ENCODE data around the gene AMOT.

Gene AMOT

GRCh38 chrX:112827292-112827903 lies 13.2 kb downstream of the AMOT start:
- Histone ChIP-seq H3K27me3 (ENCODE audit: control insufficient read depth, insufficient read depth, low read length) (no peaks in the 10 kb centered on the region), H2AFZ (no peak overlapping the region), H3K9me3 (ENCODE audit: control insufficient read depth, low read length) (no peaks in the 10 kb centered on the region), H3K27ac (no peak overlapping the region), H3K4me1 (no peaks in the 10 kb centered on the region), H3K79me2 (no peaks in the 10 kb centered on the region), H3K9ac (no peak overlapping the region), H3K36me3 (ENCODE audit: control insufficient read depth, insufficient read depth, low read length) (no peaks in the 10 kb centered on the region), H3K4me3 (ENCODE audit: low read depth, low read length) (no peak overlapping the region), H3K4me2 (ENCODE audit: low read length) (no peak overlapping the region)
- no peak for TF ChIP-seq CTCF (IDR thresholded peaks at IDR 0.05)

- no peak for TF ChIP-seq CTCF (IDR thresholded peaks at IDR 0.05)
- Histone ChIP-seq H3K4me1 (no peaks in the 10 kb centered on the region), H3K9ac (no peak overlapping the region), H3K79me2 (no peaks in the 10 kb centered on the region), H2AFZ (no peak overlapping the region), H3K36me3 (ENCODE audit: control insufficient read depth, insufficient read depth, low read length) (no peaks in the 10 kb centered on the region), H3K27ac (no peak overlapping the region), H3K4me2 (ENCODE audit: low read length) (no peak overlapping the region), H3K4me3 (ENCODE audit: low read depth, low read length) (no peak overlapping the region), H3K27me3 (ENCODE audit: control insufficient read depth, insufficient read depth, low read length) (no peaks in the 10 kb centered on the region), H3K9me3 (ENCODE audit: control insufficient read depth, low read length) (no peaks in the 10 kb centered on the region)
These were observed 14.6 kb downstream of the AMOT start for GRCh38 chrX:112826023-112826422.

- no peaks in the 10 kb centered on the region for H3K79me2 ChIP-seq
- H3K36me3 ChIP-seq (ENCODE audit: control insufficient read depth, insufficient read depth, low read length) = no peaks in the 10 kb centered on the region
- H3K4me3 ChIP-seq (ENCODE audit: low read depth, low read length) = no peak overlapping the region
- H3K4me1 ChIP-seq = peaks cover 3% of the 10 kb centered on the region
- H3K27me3 ChIP-seq (ENCODE audit: control insufficient read depth, insufficient read depth, low read length) = no peaks in the 10 kb centered on the region
- H3K27ac ChIP-seq = no peak overlapping the region
- no peaks in the 10 kb centered on the region for H3K9me3 ChIP-seq (ENCODE audit: control insufficient read depth, low read length)
- H2AFZ ChIP-seq = no peak overlapping the region
- H3K4me2 ChIP-seq (ENCODE audit: low read length) = no peak overlapping the region
- H3K9ac ChIP-seq = no peak overlapping the region
- TF ChIP-seq CTCF (IDR thresholded peaks at IDR 0.05) = no peak
These were observed 17.7 kb downstream of the AMOT start for GRCh38 chrX:112822892-112823291.

- H3K27me3 ChIP-seq (ENCODE audit: control insufficient read depth, insufficient read depth, low read length) = no peaks in the 10 kb centered on the region
- no peak overlapping the region for H2AFZ ChIP-seq
- no peak for TF ChIP-seq CTCF (IDR thresholded peaks at IDR 0.05)
- H3K4me1 ChIP-seq = peaks cover 3% of the 10 kb centered on the region
- no peaks in the 10 kb centered on the region for H3K9me3 ChIP-seq (ENCODE audit: control insufficient read depth, low read length)
- H3K9ac ChIP-seq = no peak overlapping the region
- no peaks in the 10 kb centered on the region for H3K36me3 ChIP-seq (ENCODE audit: control insufficient read depth, insufficient read depth, low read length)
- no peak overlapping the region for H3K27ac ChIP-seq
- no peak overlapping the region for H3K4me2 ChIP-seq (ENCODE audit: low read length)
- no peak overlapping the region for H3K4me3 ChIP-seq (ENCODE audit: low read depth, low read length)
- H3K79me2 ChIP-seq = no peaks in the 10 kb centered on the region
These were observed 20.0 kb downstream of the AMOT start for GRCh38 chrX:112820364-112821268.

All from parathyroid adenoma (tissue), 2 donors.